GM20431 (cell line): ENCODE results near the gene RAMP1.

Experiments used
- in situ Hi-C: fragments of 300-500 bp; cut with MseI, MboI; formaldehyde crosslinking; loops from one replicate; pipeline ENCODE4 v1.15.0; 2020; ENCODE audit warnings: low sequenced_read_pairs; ENCODE audit not compliant: unreplicated experiment

The RAMP1 gene

GRCh38 chr2:237892478-237892877, 33.1 kb downstream of the RAMP1 start:
- in situ Hi-C loops: no loop called here

- in situ Hi-C loops: no loop called here
These were observed 33.7 kb downstream of the RAMP1 start for GRCh38 chr2:237892984-237893595.

GRCh38 chr2:237894396-237894979, 35.1 kb downstream of the RAMP1 start:
- in situ Hi-C loops: no loop called here

GRCh38 chr2:237894986-237895543, 35.6 kb downstream of the RAMP1 start:
- in situ Hi-C loops: no loop called here

GRCh38 chr2:237895544-237896506, 36.4 kb downstream of the RAMP1 start:
- in situ Hi-C loops: no loop called here

GRCh38 chr2:237896507-237896892, 37.1 kb downstream of the RAMP1 start:
- in situ Hi-C loops: no loop called here

GRCh38 chr2:237896956-237897355, 37.5 kb downstream of the RAMP1 start:
- in situ Hi-C loops: no loop called here

- in situ Hi-C loops: no loop called here
These were observed 38.6 kb downstream of the RAMP1 start for GRCh38 chr2:237898057-237898414.

GRCh38 chr2:237900891-237901831, 41.7 kb downstream of the RAMP1 start:
- in situ Hi-C loops: no loop called here

GRCh38 chr2:237901932-237902850, 42.8 kb downstream of the RAMP1 start:
- in situ Hi-C loops: no loop called here

- in situ Hi-C loops: no loop called here
These were observed 45.6 kb downstream of the RAMP1 start for GRCh38 chr2:237904831-237905599.

- in situ Hi-C loops: no loop called here
These were observed 47.7 kb downstream of the RAMP1 start for GRCh38 chr2:237907144-237907543.

GRCh38 chr2:237909075-237909695, 49.8 kb downstream of the RAMP1 start:
- in situ Hi-C loops: no loop called here

GRCh38 chr2:237909801-237910475, 50.5 kb downstream of the RAMP1 start:
- in situ Hi-C loops: no loop called here

GRCh38 chr2:237910576-237911362, 51.3 kb downstream of the RAMP1 start:
- in situ Hi-C loops: no loop called here

- in situ Hi-C loops: no loop called here
These were observed 52.1 kb downstream of the RAMP1 start for GRCh38 chr2:237911363-237912017.
